MCF 10A (cell line): ENCODE measurements around the gene NOL4L. TPM values are rescaled to one million over a fixed set of nuclear protein-coding genes. Genes with fewer than 3 reads are reported as not detected.

Experiments
- BruUV-seq: library from RNA; stranded (reverse); fragments of 400-500 nt; replicated peaks from 2 replicates; lab custom pipeline; 2021; lab: Mats Ljungman, UMichigan
- CTCF ChIA-PET: fragments of 300-600 bp; sonication (Branson Sonifier 250); formaldehyde crosslinking; extraction: SDS; loops from one replicate; lab custom pipeline; 2021; ENCODE audit warnings: antibody characterized with exemption, inconsistent platforms; lab: Yijun Ruan, JAX
- POLR2A ChIA-PET: fragments of 300-600, 350-650 bp; sonication (Branson Sonifier 250); formaldehyde crosslinking; extraction: SDS; loops from one replicate; lab custom pipeline; 2020; ENCODE audit warnings: antibody characterized with exemption, inconsistent platforms; lab: Yijun Ruan, JAX
- DNase-seq: peaks from one replicate; pipeline ENCODE4 v3.0.0-alpha.2; 2018; ENCODE audit not compliant: unreplicated experiment
- H3K27ac Mint-ChIP-seq: one replicate; pipeline ENCODE4 v1.8.0; 2022; ENCODE audit warnings: mild to moderate bottlenecking, low read depth, mixed read lengths; ENCODE audit not compliant: unreplicated experiment
- H3K27me3 Mint-ChIP-seq: one replicate; pipeline ENCODE4 v1.8.0; 2022; ENCODE audit warnings: mixed read lengths; ENCODE audit not compliant: insufficient read depth, unreplicated experiment
- H3K36me3 Mint-ChIP-seq: one replicate; pipeline ENCODE4 v1.8.0; 2022; ENCODE audit warnings: mild to moderate bottlenecking, moderate library complexity, mixed read lengths; ENCODE audit not compliant: insufficient read depth, unreplicated experiment
- H3K4me1 Mint-ChIP-seq: one replicate; pipeline ENCODE4 v1.8.0; 2022; ENCODE audit warnings: mixed read lengths; ENCODE audit not compliant: insufficient read depth, unreplicated experiment
- H3K4me3 Mint-ChIP-seq: one replicate; pipeline ENCODE4 v1.8.0; 2022; ENCODE audit warnings: mild to moderate bottlenecking, moderate library complexity, mixed read lengths; ENCODE audit not compliant: unreplicated experiment
- H3K9me3 Mint-ChIP-seq: one replicate; pipeline ENCODE4 v1.8.0; 2022; ENCODE audit warnings: mixed read lengths; ENCODE audit not compliant: unreplicated experiment
- intact Hi-C: fragments of 100-400 bp; cut with micrococcal nuclease; formaldehyde crosslinking; loops from 2 replicates; pipeline ENCODE4 v1.14.1; 2022
- total RNA-seq: library from RNA; stranded (reverse); gene quantifications from 2 replicates; pipeline ENCODE4 v1.2.3, GENCODE V29; 2022
- TF ChIP-seq, protein P1 (sequence below): fragments of 200-600 bp; IDR thresholded peaks from one replicate; pipeline ENCODE4 v1.8.0; 2022; ENCODE audit warnings: antibody characterized with exemption, mild to moderate bottlenecking; ENCODE audit not compliant: unreplicated experiment

Gene NOL4L
- total RNA-seq, 1 experiment from 2014 or later, result 3.3 TPM

DNA sequence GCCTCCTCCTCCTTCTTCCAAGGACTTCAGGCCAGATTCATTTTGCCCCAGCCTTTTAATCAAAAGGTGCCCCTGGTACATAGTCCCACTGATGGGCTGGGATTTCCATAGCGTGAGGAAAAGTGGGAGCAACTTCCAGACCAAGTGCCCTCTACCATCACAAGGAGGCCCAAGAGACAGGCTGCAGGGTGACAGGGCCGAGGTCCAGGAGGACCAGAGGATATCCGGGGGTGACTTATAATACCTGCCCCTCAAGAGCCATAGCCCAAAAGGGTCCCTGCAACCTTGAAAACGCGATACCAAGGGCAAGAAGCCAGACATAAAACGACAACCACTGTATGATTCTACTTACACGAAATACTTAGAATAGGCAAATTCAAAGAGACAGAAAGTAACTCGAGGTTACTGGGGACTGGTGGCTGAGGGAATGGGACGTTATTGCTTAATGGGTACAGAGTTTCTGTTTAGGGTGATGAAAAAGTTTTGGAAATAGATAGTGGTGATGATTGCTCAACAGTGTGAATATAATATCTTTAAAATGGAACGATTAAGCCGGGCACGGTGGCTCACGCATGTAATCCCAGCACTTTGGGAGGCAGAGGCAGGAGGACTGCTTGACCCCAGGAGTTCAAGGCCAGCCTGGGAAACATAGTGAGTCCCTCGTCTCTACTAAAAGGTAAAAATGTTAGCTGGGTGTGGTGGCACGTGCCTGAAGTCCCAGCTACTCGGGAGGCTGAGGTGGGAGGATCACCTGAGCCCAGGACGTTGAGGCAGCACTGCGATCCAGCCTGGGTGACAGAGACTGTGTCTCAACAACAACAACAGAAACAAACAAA, 71.9 kb downstream of the NOL4L start:
- no peak for DNase-seq
- no peaks in the 10 kb centered on the region for H3K4me1 Mint-ChIP-seq
- no peaks in the 10 kb centered on the region for H3K36me3 Mint-ChIP-seq
- H3K9me3 Mint-ChIP-seq, result no peaks in the 10 kb centered on the region
- no TSS peak for BruUV-seq
- ChIA-PET CTCF (interaction anchor here (1.9 to 13.8 kb wide), 2 partner anchors 8 to 139 kb away, joined by 5 to 360 read pairs; no protein-coding TSS in a partner anchor), POLR2A (no interaction called here)
- TF ChIP-seq, protein P1, sequence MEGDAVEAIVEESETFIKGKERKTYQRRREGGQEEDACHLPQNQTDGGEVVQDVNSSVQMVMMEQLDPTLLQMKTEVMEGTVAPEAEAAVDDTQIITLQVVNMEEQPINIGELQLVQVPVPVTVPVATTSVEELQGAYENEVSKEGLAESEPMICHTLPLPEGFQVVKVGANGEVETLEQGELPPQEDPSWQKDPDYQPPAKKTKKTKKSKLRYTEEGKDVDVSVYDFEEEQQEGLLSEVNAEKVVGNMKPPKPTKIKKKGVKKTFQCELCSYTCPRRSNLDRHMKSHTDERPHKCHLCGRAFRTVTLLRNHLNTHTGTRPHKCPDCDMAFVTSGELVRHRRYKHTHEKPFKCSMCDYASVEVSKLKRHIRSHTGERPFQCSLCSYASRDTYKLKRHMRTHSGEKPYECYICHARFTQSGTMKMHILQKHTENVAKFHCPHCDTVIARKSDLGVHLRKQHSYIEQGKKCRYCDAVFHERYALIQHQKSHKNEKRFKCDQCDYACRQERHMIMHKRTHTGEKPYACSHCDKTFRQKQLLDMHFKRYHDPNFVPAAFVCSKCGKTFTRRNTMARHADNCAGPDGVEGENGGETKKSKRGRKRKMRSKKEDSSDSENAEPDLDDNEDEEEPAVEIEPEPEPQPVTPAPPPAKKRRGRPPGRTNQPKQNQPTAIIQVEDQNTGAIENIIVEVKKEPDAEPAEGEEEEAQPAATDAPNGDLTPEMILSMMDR, result no peak
- H3K27me3 Mint-ChIP-seq, result no peaks in the 10 kb centered on the region
- H3K27ac Mint-ChIP-seq, result no peak overlapping the region
- H3K4me3 Mint-ChIP-seq, result no peak overlapping the region
- intact Hi-C loops, result no loop called here

DNA sequence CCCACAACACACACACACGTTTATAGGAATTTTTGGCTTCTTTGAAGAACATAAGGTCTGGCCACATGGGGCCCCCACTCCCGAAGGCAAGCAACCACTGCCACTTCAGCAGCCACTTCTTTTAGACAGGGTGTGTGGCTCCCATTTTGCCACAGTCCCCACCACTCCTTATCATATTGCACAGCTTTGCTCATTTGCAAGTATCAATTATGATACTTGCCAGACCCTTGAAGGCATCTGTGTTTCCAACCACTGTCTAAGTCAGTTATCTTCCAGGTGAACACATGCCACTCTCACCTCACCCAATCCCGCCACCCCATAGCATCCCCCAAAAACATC, 73.1 kb downstream of the NOL4L start:
- BruUV-seq, result no TSS peak
- POLR2A ChIA-PET, result no interaction called here
- Mint-ChIP-seq H3K27ac (no peak overlapping the region), H3K9me3 (no peaks in the 10 kb centered on the region), H3K4me3 (no peak overlapping the region), H3K36me3 (no peaks in the 10 kb centered on the region), H3K27me3 (no peaks in the 10 kb centered on the region), H3K4me1 (no peaks in the 10 kb centered on the region)
- TF ChIP-seq, protein P1, result no peak
- DNase-seq, result no peak
- CTCF ChIA-PET, result interaction anchor here (1.9 kb wide), 1 partner anchor 10 kb away, joined by 5 read pairs; no protein-coding TSS in a partner anchor
- intact Hi-C loops, result no loop called here

DNA sequence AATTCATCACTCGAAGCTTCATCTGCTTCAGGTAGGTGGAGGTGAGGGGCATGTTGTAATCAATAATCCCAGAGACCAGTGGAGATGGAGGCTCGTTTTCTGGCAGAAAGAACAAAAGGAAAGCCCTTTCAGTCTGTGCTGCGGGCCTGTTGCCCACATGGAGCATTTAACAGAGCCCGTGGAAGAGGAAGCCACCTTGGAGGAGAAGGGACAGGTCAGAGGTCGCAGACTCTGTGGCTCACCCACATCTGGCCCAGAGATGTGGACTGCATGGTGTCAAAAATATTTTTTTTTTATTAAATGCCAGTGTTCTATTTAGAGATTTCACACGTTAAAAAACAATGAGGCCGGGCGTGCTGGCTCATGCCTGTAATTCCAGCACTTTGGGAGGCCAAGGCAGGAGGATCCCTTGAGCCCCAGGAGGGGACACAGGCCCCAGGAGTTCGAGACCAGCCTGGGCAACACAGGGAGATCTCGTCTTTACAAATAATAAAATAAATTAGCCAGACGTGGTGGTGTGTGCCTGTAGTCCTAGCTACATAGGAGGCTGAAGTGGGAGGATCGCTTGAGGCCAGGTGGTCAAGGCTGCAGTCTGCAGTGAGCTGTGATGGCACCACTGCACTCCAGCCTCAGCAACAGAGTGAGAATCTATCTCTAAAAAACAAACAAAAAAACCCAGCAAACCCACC, 73.6 kb downstream of the NOL4L start:
- no peak overlapping the region for H3K4me3 Mint-ChIP-seq
- BruUV-seq, result no TSS peak
- intact Hi-C loops, result no loop called here
- DNase-seq, result no peak
- H3K9me3 Mint-ChIP-seq, result no peaks in the 10 kb centered on the region
- no peak overlapping the region for H3K27ac Mint-ChIP-seq
- no peaks in the 10 kb centered on the region for H3K4me1 Mint-ChIP-seq
- POLR2A ChIA-PET, result no interaction called here
- CTCF ChIA-PET, result interaction anchor here (0.6 to 1.9 kb wide), 2 partner anchors 10 to 286 kb away, joined by 3 to 5 read pairs; no protein-coding TSS in a partner anchor
- TF ChIP-seq, protein P1, result no peak
- H3K36me3 Mint-ChIP-seq, result no peaks in the 10 kb centered on the region
- H3K27me3 Mint-ChIP-seq, result no peaks in the 10 kb centered on the region
